Mesothelial cell of epicardium (in vitro differentiated cells): Measurements from ENCODE around the gene FLNA. TPM values are rescaled to one million over a fixed set of nuclear protein-coding genes. Genes with fewer than 3 reads are reported as not detected.

ENCODE experiments used
- DNase-seq, 2 experiments: peaks; one replicate each; pipeline ENCODE4 v3.0.0; 2021; ENCODE audit warnings: low spot score in 2 of 2; ENCODE audit not compliant: unreplicated experiment in 2 of 2
- H3K27ac Mint-ChIP-seq: 2 replicates; pipeline ENCODE4 v1.8.0; 2021; ENCODE audit warnings: mixed read lengths
- H3K27me3 Mint-ChIP-seq: 2 replicates; pipeline ENCODE4 v1.8.0; 2021; ENCODE audit warnings: low read depth, mixed read lengths
- H3K36me3 Mint-ChIP-seq: 2 replicates; pipeline ENCODE4 v1.8.0; 2021; ENCODE audit warnings: mixed read lengths
- H3K4me1 Mint-ChIP-seq: 2 replicates; pipeline ENCODE4 v1.8.0; 2021; ENCODE audit warnings: mixed read lengths
- H3K4me3 Mint-ChIP-seq: 2 replicates; pipeline ENCODE4 v1.8.0; 2021; ENCODE audit warnings: mild to moderate bottlenecking, moderate library complexity, mixed read lengths
- H3K9me3 Mint-ChIP-seq: 2 replicates; pipeline ENCODE4 v1.8.0; 2021; ENCODE audit warnings: mixed read lengths
- total RNA-seq: library from RNA; stranded (reverse); gene quantifications from 3 replicates; pipeline ENCODE4 v1.2.1, GENCODE V29; 2021
- TF ChIP-seq, protein P1 (sequence below): fragments of 200-600 bp; sonication (generic); IDR thresholded peaks from one replicate; pipeline ENCODE4 v1.5.0; 2021; ENCODE audit warnings: antibody characterized with exemption; ENCODE audit not compliant: unreplicated experiment

FLNA gene
- total RNA-seq, 1 donor from 2014 or later, result 1,412 TPM

DNA sequence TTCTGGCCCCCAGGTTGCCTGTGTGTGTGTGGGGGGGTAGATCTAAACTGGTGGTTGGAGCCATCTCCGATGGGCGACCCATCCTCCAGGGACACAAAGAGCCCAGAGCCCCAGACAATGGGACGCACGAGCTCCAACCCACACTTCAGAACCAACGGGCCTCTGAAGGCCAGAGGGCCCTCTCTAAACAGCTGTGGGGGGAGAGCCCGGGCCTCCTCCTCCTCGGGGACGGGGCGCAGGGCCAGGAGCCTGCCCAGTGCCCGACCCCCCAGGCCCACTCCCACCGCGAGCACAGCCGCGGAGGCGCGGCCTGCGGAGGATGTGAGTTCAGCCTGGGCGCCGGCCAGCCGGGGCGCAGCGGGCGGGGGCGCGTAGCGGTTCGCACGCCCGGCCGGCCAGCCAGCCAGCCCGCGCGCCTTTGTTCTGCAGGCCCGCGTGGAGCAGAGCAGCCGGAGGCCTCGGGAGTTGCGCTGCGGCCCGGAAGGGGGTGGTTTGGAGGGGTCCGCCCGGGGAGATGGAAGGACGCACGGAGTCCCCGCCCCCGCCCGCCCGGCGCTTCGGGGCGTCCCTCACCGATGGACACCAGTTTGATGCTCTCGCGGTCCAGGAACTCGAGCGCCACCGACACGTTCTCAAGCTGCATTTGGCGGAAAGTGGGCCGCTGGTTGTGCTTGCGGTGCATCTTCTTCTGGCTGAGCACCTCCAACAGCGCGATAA, 4.0 kb downstream of the FLNA start:
- Mint-ChIP-seq H3K4me3 (peak overlapping the region; percentile 86), H3K9me3 (no peaks in the 10 kb centered on the region), H3K36me3 (peaks cover 2% of the 10 kb centered on the region), H3K4me1 (peaks cover 21% of the 10 kb centered on the region), H3K27ac (peak overlapping the region; percentile 97), H3K27me3 (no peaks in the 10 kb centered on the region)
- no peak for DNase-seq
- TF ChIP-seq, protein P1, sequence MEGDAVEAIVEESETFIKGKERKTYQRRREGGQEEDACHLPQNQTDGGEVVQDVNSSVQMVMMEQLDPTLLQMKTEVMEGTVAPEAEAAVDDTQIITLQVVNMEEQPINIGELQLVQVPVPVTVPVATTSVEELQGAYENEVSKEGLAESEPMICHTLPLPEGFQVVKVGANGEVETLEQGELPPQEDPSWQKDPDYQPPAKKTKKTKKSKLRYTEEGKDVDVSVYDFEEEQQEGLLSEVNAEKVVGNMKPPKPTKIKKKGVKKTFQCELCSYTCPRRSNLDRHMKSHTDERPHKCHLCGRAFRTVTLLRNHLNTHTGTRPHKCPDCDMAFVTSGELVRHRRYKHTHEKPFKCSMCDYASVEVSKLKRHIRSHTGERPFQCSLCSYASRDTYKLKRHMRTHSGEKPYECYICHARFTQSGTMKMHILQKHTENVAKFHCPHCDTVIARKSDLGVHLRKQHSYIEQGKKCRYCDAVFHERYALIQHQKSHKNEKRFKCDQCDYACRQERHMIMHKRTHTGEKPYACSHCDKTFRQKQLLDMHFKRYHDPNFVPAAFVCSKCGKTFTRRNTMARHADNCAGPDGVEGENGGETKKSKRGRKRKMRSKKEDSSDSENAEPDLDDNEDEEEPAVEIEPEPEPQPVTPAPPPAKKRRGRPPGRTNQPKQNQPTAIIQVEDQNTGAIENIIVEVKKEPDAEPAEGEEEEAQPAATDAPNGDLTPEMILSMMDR, result no peak

DNA sequence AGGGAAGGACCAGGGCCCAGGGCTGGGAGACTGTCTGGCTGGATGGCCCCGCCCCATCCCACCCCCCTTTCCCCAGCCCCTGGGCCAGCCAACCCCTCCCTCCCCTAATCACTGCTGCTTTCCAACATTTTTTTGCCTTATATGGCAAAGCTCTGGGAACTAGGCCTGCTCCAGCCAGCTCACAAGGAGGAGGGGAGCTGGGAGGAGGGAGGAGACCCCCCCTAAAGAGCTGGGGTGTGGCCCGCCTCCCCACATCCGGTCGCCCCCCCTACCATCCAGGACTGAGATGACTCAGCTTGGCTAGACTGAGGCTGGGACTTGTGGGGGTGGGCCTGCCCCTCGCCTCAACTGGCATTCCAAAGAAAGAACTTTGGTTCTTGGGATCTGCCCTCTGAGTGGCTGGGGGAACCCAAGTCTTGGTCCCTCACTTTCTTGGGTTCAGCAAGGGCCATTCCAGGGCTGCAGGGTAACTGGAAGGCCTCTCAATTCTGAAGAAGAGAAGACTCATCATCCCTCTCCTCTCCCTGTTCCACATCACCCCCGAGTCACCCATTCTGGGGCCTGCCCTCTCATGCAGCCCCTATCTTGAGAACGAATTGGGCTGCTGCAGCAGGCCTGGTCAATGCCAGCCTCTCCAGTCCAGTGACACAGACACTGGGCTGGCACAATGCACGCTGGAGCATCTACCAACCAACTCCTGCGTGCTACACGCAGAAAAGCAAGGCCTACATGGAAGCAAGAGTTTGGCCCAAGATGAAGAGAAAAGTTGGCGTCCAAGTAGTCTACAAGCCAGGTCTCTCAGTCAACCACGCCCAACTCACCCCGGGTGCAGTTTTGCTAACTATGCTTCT, 4.8 kb downstream of the FLNA start:
- no peaks in the 10 kb centered on the region for H3K9me3 Mint-ChIP-seq
- TF ChIP-seq, protein P1, result no peak
- H3K36me3 Mint-ChIP-seq, result peaks cover 2% of the 10 kb centered on the region
- peak; percentile 64 to 73 for DNase-seq
- H3K4me3 Mint-ChIP-seq, result peak overlapping the region; percentile 86
- no peaks in the 10 kb centered on the region for H3K27me3 Mint-ChIP-seq
- peak overlapping the region; percentile 97 for H3K27ac Mint-ChIP-seq
- peaks cover 17% of the 10 kb centered on the region for H3K4me1 Mint-ChIP-seq

DNA sequence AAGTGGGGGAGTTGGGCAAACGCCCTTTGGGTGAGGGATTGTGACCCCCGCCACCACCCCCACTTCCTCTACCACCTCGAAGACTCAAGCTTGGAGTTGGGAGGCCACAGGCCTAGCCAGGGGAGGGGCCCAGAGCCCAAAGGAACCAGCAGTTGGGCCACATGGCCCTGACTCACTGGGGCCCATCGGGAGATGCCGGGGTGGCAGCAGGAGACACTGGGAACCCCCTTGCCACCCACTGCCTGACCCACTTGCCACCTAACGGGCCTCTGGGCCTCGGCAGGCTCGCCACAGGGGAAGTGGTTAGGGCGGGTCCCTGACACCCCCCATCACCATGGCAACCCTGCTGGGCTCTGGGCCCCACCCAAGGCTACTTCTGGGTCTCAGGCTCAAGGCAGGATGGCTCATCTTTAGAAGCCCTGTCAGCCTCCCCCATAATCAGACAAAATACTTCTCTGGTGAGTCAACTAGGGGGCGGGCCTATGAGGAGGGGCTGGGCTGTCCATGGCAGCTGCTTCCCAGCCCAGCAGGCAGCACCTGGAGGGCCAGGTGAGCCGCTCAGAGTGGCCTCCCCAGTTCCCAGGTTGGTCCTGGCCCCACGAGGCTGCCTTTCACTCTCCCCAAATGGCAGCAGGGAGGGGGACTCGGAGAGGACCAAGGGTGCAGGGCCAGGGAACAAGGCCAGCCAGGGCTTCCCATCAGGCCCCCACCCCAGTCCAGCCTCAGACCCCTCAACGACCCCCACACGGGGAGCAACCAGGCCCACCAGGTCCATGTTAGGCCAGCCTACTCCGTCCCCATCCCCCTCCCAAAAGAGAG, 5.6 kb downstream of the FLNA start:
- Mint-ChIP-seq H3K4me1 (peaks cover 17% of the 10 kb centered on the region), H3K9me3 (no peaks in the 10 kb centered on the region), H3K27me3 (no peaks in the 10 kb centered on the region), H3K36me3 (peaks cover 2% of the 10 kb centered on the region), H3K27ac (peak overlapping the region; percentile 92), H3K4me3 (peak overlapping the region; percentile 86)
- TF ChIP-seq, protein P1, result no peak
- DNase-seq, result peak; percentile 54 to 65

- H3K4me3 Mint-ChIP-seq, result peak overlapping the region; percentile 86
- DNase-seq, result no peak
- TF ChIP-seq, protein P1, result no peak
- H3K27me3 Mint-ChIP-seq, result no peaks in the 10 kb centered on the region
- peaks cover 3% of the 10 kb centered on the region for H3K9me3 Mint-ChIP-seq
- H3K27ac Mint-ChIP-seq, result peak overlapping the region; percentile 89
- H3K4me1 Mint-ChIP-seq, result peaks cover 13% of the 10 kb centered on the region
- H3K36me3 Mint-ChIP-seq, result peaks cover 6% of the 10 kb centered on the region
These were observed 6.7 kb downstream of the FLNA start for GRCh38 chrX:154367474-154368308.

- no peak overlapping the region for H3K4me3 Mint-ChIP-seq
- peaks cover 5% of the 10 kb centered on the region for H3K4me1 Mint-ChIP-seq
- H3K36me3 Mint-ChIP-seq, result peaks cover 7% of the 10 kb centered on the region
- H3K9me3 Mint-ChIP-seq, result peaks cover 3% of the 10 kb centered on the region
- no peak for DNase-seq
- TF ChIP-seq, protein P1, result no peak
- peak overlapping the region; percentile 39 for H3K27ac Mint-ChIP-seq
- no peaks in the 10 kb centered on the region for H3K27me3 Mint-ChIP-seq
These were observed 7.8 kb downstream of the FLNA start for GRCh38 chrX:154366666-154367055.
